HG03354 (cell line): ENCODE data around the gene SEPTIN3.

Source experiments
- ATAC-seq: cut with Tn5 transposase; IDR thresholded peaks from one replicate; pipeline ENCODE4 v1.9.1; 2021; ENCODE audit warnings: mild to moderate bottlenecking; ENCODE audit not compliant: unreplicated experiment, poor library complexity, severe bottlenecking

SEPTIN3 gene, protein sequence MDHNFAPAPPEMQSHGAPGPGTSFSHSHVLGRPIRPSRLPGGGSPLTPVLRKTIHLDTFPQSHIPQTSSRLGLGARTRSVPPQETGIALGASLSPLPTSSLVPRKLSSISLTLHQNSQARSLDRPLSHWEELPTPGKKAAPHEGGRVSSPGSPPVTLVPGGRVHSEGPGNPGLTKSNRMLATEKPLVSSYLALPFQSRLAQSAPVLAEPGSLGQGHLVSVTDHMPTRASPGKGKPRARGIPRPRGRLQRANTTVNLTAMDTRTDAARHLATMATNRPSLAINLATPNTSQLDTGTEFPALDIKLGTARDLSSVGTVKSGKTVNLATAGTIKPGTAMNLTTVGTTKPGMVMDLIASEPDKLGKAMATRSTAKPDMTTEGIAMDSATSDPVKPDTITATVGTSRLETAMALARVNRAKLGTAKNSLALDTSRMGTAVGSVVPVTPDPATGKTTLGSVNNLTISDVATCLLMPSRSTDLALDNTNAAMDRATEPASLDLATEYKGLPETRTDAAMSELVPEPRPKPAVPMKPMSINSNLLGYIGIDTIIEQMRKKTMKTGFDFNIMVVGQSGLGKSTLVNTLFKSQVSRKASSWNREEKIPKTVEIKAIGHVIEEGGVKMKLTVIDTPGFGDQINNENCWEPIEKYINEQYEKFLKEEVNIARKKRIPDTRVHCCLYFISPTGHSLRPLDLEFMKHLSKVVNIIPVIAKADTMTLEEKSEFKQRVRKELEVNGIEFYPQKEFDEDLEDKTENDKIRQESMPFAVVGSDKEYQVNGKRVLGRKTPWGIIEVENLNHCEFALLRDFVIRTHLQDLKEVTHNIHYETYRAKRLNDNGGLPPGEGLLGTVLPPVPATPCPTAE

DNA sequence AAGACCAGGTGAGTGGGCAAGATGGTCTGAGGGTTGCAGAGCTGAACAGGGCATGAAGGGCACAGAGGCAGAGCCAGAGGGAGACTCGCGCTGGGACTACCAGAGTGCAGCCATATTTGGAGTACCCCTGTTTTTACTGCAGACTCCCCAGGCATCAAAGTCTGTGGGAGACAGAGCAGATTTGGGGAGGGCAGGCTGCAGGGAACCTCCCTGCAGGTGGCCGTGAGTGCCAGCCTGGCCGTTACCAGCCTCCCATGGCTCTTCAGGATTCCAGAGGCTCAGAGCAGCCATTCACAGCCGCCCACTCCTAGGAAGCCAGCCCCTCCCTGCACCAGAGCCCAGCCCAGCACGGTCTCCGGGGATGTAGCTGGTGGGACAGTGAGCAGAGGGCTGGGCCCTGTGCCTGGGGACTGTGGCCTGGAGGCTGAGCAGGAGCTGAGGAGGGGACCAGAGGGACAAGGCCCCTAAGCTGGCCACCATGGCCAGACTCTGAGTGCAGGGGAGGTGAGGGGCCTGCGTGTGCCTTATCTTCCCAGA lies at the start of gene SEPTIN3:
Gene SEPTIN3, plus strand, starts transcription at position 334 of the 537 bp plus-strand sequence. CDS start 2,050 bp downstream, outside the sequence.
- ATAC-seq: no peak

DNA sequence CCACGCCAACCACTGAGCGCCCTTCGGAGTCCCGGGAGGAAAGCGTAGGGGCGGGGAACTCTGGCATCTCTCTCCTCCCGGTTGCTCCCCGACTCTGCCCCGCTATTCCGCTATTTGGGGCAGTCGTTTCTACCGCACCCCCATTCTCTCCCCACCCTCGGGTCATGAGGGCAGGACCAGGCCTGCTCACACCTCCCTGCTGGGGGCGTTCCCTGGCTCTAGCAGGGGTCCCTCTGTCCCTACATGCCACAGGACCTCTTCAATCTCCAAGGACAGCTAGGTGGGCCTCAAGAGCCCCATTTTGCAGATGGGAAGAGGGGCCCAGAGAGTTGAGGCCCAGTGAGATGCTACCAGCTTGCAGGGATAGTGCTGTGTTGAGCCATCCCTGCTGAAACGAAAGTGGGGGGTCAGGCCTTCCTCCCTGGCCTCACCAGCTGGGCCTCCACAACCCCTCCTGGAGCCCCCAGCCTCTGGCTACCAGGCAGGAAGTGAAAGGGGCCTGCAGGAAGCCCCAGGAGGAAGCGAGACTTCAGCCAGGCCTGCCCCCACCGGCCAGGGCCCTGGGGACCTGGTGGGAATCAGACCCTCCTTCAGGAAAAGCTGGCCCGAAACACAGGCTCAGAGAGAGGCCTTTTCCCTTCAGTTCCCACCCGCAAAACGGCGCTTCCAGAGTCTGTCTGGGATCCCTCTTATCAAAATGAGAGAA lies 48.8 kb upstream of the SEPTIN3 start:
- ATAC-seq: peak; percentile 31

DNA sequence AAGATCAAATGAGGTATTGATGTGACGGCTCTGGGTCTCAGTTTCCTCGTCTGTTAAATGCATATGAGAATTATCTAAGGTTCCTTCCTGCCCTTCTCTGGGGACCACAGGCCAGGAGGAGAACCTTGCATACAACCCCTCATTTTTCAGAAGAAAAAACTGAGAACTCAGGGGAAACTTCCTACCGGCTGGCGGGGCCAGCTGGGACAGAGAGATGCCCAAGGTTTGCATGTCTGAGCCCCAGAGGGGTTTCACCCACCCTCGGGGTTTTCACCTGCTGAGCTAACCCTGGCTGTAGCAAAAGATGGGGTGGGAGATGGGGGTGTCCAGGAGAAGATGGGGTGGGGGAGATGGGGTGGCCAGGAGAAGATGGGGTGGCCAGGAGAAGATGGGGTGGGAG lies 46.9 kb upstream of the SEPTIN3 start:
- ATAC-seq: no peak

DNA sequence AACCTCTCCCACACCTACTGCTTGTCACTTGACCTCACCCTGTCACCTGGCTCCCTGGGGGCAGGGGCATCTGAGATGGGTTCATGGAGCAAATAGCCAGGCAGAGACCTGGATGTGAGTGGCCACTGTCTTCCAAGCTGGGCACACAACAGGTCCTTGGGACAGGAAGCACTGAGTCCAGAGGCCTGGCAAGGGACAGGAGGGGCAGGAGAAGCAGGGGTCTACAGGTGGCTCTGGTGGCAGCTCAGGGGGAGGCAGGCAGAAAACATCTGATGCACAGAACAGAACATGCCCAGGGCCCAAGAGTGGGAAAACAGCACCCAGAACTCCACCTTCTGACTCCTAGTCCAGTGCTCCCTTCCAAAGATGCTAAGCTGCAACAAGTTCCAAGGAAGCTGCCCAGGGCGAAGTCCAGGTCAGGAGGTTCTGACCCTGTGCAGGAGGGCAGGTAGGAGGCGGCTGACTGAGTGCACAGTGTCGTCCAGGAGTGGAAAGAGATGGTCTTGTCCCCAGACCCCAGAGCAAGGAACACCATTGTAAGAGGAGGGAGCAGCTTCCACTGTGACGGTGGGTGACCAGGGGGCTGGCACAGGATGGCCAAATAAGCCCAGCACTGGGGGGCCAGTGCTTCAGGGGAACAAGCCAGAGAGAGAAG lies 46.2 kb upstream of the SEPTIN3 start:
- no peak for ATAC-seq

DNA sequence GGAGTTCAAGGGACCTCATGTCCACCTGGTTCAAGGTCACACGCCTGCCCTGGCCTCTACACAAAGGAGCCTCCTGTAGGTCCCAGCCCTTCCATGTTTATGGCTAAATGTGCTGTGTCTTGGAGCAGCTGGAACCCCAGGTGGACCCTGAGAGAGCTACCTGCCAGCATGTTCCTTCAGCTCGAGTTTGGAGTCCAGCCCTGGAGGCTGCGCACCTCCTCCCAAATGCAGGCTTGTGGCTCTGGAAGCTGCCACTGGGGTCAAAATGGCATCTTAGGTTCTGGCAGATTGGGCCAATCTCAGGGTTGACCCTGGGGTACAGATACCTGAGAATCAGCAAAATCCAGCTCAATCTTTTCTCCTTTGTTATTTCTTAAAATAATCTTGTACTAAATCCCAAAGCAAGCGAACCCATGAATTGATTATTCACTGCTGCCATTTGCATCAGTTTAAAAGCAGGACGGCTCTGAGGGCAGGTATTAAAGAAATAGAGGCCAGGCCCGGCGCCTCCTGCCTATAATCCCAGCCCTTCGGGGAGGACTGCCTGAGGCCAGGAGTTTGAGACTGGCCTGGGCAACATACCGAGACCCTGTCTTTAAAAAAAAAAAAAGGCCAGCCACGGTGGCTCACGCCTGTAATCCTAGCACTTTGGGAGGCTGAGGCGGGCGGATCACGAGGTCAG lies 45.5 kb upstream of the SEPTIN3 start:
- no peak for ATAC-seq

DNA sequence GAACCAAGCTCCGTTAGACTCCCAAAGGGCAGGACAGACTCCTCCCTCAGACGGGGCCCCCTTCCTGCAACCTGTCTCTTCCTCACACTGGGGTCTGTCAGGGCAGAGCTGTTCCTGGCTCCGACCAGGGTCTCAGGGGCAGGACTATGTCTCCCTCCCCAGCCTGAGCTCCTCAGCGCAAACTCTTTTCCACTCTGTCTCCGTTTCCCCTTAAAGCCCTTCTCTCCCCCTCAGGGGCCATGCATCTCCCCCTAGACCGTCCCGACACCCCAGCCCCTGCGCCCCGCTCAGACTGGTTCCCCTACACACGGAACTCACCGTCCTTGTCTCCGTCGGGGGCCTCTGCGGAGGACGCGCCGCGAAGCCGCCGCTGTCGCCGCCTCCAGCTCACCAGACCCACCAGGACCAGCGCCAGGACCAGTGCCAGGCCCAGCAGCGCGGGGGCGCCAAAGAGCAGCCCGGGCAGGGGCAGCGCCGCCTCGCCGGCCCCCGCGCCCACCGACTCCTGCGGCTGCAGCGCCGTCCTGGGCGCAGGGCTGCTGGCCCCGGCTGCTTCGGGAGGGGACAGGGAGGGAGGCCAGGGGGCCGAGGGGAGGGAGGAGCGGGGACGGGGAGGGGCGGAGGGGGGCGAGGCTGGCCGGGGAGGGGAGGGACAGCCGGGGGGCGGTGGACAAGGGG lies 43.3 kb upstream of the SEPTIN3 start:
- peak; percentile 38 for ATAC-seq

DNA sequence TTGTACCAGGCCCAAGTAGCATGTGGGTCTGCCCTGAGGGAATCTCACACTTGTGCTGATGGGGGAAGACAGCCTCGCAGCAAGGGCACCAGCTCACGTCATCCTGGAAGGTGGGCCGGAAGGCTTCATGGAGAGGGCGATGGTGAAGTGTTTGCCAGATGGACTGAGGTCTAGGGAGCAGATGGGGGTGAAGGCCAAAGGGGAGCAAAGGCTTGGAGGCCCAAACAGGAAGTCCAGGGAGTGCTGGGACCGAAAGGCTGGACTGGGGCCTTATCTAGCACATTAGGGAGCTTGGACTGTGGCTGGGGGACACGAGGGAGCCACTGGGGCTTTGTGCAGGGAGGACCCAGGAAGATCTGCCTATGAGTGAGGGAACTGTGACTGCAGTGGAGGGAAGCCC lies 41.4 kb upstream of the SEPTIN3 start:
- ATAC-seq: no peak

DNA sequence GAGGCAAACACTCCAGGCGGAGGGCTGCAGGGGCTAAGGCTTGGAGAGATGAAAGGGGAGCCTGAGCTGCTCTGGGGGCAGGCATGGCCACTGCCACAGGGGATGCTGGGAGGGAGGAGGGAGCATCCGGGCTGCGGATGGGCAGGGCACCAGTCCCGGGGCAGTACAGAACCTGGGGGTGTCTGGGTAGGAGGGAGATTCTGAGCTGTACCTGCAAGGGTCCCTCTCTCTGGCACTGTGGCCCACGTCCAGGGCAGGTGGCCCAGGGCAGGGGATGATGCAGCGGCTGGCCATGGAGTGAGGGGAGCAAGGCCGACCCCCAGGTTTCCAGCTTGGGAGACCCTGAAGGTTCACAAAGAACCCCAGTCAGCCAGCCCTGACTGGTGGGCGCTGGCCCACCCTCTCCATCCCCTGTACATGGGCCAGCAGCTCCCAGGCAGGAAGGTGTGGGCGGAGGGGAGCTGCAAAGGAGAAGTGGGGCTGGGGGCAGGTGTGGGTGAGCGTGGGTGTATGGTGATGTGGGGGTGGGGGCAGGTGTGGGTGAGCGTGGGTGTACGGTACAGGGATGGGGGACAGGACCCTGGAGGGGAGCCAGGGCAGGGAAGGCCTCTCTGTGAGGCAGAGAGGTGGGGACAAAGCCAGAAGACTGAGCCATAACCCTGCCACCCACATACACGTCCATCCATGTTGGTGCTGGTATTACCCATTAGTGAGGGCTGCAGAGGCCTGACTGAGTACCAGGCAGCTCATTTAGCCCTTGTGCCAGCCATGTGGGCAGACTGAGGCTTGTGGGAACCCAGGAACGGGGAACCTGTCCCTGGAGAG lies 40.4 kb upstream of the SEPTIN3 start:
- no peak for ATAC-seq

DNA sequence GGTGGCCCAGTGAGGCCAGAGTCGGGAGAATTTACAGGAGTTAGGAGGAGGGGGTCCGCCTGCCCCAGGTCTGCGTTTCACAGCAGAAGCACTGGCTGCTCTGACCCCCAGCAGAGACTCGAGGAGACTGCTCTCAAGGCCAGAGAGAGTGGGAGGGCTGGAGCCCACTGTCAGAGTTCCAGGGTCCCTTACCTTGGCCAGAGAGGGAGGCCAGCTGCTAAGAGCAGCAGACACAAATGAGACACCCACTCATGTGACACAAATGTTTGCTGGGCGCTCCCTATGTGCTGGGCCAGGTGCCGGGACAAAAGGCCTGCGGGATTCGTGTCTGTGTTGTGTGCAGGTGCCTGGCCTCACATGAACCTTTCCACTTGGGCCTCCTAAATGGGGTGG lies 39.8 kb upstream of the SEPTIN3 start:
- no peak for ATAC-seq

DNA sequence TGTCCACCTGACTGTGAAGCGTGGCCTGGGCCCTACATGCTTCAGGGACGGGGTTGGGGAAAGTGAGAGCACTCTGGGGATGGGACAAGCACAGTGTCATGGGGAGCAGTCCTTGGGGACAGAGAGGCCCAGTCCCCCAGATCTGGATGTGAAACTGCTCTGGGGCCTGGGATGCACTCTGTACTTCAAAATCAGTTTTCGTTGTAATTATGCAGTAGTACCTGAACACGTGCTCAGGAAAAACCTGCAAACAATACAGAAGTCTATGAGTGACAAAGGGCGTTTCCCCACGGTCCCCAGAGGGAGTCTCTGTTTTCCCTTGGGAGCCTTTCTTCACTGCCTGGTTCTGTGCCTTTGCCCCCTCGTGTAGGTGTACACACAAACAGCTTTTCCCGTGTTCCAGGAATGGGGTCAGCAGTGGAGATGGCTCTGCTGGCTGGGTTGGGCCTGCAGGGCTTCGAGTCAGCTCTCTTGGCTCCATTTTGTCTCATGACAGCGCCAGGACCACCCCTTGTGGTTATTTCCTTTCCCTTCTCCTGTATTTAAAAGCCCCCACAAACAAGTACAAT lies 37.5 kb upstream of the SEPTIN3 start:
- ATAC-seq: no peak

DNA sequence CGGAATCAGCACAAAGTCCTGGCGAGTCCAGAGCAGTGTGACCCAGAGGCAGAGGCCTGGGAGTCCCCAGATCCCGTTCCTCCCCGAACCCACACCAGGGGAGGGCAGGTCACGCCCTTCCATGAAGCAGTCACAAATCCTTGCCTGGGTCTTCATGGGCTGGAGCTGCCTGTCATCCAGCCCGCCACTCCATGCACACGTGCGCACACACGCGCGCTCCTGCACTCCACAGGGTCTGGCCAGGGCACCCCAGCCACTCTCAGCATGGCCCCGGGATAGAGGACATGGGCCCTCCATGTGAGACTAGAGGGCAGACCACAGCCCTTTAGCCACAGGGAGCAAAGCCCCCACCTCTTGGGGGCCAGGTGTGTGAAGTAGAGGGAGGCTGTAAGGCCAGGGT lies 36.9 kb upstream of the SEPTIN3 start:
- no peak for ATAC-seq

DNA sequence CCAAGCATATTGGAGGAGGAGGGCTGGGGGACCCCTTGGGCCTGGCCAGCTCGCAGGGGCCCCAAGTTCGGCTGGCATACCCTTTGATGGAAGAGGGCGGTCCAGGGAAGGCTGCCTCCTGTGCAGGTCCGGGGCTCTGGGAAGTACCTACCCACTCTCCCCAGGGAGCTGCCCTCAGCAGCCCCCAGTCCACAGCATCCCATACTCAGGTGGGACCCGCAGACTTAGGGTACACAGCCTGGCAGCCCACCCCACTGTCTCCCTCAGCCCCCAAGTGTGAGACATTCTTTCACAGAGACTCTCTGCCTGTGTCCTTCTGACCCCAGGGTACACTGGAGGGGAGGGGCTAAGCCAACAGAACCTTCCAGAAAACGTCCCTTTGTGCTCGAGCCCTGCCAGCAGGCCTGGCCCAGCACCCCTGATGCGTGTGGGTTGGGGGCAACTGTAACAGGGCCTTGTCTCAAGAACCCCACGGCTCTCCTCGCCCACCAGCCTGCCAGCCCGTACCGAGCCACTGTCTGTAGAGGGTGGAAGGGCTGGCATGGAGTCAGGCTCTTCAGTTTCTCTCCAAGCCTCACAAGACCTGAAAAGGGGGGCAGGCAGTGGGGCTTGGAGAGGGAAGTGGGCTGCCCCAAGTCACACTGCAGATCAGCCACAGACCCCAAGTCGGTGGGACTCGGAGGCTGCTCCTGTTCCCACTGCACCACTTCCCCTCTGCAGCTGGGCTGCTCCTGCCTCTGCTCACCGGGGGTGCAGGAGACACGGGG lies 35.6 kb upstream of the SEPTIN3 start:
- ATAC-seq: no peak

DNA sequence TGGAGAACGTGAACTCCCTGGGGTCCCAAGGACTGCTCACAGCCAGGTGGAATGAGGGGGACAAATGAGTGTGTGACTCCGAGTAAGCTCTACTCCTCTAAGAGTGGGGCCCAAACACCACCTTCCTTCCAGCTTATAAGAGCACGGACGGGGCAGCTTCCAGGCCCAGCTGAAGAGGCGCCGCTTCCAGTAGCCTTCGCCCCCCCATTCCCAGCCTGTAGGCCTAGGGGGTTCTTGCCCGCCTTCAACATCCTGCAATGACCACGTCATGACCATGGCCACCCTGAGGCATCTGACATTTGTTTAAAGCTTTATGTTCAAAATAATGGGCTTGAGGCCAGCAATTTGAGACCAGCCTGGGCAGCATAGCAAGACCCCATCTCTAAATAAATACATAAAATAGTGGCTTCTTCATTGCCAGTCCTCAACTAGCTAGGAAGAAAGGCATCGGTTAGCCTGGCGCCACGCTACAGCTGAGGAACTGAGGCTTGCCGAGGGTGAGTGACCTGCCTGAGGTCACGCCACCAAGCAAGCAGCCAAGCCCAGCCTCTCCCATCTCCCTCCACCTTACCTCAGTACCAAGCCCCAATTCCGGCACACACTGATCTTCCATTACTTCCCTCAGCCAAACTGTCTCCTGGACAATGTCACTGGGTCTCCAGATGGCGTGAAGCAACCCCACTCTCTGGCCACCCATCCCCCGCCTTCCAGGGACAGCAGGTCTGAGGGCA lies 34.8 kb upstream of the SEPTIN3 start:
- ATAC-seq: no peak

DNA sequence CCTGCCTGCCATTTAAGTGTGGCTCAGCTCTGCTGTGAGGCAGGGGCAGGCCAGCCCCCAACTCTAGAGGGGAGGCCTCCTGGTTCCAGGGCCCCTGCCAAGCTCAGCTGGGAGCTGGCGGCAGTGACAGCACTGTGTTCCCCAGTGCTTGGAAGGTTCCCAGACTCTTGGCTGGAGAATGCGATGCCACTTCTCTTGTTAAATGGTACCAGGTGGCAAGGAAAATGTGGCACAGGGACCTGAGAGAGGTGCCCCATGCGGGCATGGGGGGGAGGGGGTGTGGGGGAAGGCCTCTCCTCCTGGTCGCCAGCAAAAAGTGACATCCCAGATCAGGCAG lies 34.3 kb upstream of the SEPTIN3 start:
- ATAC-seq: no peak

DNA sequence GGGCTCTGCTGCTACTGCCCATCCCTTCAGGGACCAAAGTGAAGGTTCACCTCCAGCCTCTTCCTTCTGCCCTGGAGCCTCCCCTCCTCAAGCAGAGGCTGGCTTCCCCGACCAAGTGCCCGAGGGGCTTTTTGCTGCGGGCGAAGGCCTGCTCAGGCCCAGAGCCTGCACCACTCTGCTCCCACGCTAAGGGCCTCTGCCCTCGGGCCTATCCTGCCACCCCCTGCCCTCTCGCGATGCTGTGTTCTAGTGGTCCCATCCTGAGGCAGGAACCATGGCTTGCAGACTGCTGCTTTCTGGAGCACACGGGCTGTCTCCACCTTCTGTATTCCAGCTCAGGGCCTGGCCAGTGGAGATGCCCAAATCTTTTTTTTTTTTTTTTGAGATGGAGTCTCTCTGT lies 33.7 kb upstream of the SEPTIN3 start:
- ATAC-seq: no peak

DNA sequence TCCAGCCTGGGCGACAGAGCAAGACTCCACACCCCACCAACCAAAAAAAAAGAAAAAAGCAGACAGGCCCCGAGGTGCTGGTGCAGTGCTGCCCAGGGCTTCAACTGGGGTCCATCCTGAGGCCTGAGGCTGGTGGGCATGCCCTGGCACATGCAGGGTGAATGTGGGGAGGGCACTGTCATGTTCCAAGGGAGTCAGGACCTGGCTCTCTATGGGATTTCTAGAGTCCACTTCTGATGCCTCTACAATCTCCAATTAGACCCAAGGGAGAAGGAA lies 32.4 kb upstream of the SEPTIN3 start:
- ATAC-seq: no peak
